B cell (primary cell): ENCODE results near the gene SUCLG2. TPM values are rescaled to one million over a fixed set of nuclear protein-coding genes. Genes with fewer than 3 reads are reported as not detected.

Experiments
- ATAC-seq: fragments of 200-7000 bp; cut with Tn5 transposase; one replicate; pipeline ENCODE4 v1.10.0; 2021; ENCODE audit warnings: low read depth, mild to moderate bottlenecking, moderate number of reproducible peaks, moderate library complexity
- CTCF ChIA-PET: fragments of 350-600 bp; sonication (Branson Sonifier 250); formaldehyde crosslinking; loops from one replicate; lab custom pipeline; 2021; ENCODE audit warnings: antibody characterized with exemption, inconsistent platforms; lab: Charles Lee
- POLR2A ChIA-PET: fragments of 350-600 bp; sonication (Branson Sonifier 250); formaldehyde crosslinking; loops from one replicate; lab custom pipeline; 2021; ENCODE audit warnings: antibody characterized with exemption; lab: Charles Lee
- DNase-seq: peaks from one replicate; pipeline ENCODE4 v3.0.0; 2013
- H2AFZ ChIP-seq: 2 replicates; pipeline ENCODE4 v1.6.1; 2012; ENCODE audit warnings: mild to moderate bottlenecking, low read depth, low read length; ENCODE audit not compliant: insufficient read depth, poor library complexity, severe bottlenecking
- H3K27ac ChIP-seq, 2 donors: 1 replicate in 1 of 2; 2 replicates in 1 of 2; pipeline ENCODE4 v1.5.1; 2012 to 2013; ENCODE audit warnings: low read length in 2 of 2, mild to moderate bottlenecking in 2 of 2, moderate library complexity in 1 of 2
- H3K27me3 ChIP-seq, 4 experiments: fragments of 200-600 bp in 1 of 4; sonication (generic) in 1 of 4; replicated peaks in 1 of 4; 1 replicate in 2 of 4; 2 replicates in 2 of 4; pipeline versions ENCODE4 v1.6.1 to v1.7.0; 2013 to 2016; ENCODE audit warnings: low read length in 3 of 4, mild to moderate bottlenecking in 2 of 4, mixed read lengths in 1 of 4, moderate library complexity in 1 of 4; ENCODE audit not compliant: insufficient read depth in 4 of 4, control insufficient read depth in 3 of 4; ENCODE audit errors: control extremely low read depth in 1 of 4
- H3K36me3 ChIP-seq, 2 experiments: replicated peaks in 1 of 2; 1 replicate in 1 of 2; 2 replicates in 1 of 2; pipeline versions ENCODE4 v1.6.1 to v1.7.1; 2013; ENCODE audit warnings: low read length in 1 of 2; ENCODE audit not compliant: insufficient read depth in 2 of 2, control insufficient read depth in 1 of 2; ENCODE audit errors: control extremely low read depth in 1 of 2, extremely low read depth in 1 of 2
- H3K4me1 ChIP-seq, 2 donors: fragments of 200-600 bp in 1 of 2; sonication (generic) in 1 of 2; 1 replicate in 1 of 2; 2 replicates in 1 of 2; pipeline versions ENCODE4 v1.5.1 to v1.6.1; 2013 to 2017; ENCODE audit warnings: low read length in 2 of 2; ENCODE audit not compliant: control insufficient read depth in 2 of 2, insufficient read depth in 2 of 2
- H3K4me2 ChIP-seq: replicated peaks from 2 replicates; pipeline ENCODE3; 2012; ENCODE audit warnings: mild to moderate bottlenecking, low read depth, low read length; ENCODE audit not compliant: poor library complexity, severe bottlenecking
- H3K4me3 ChIP-seq, 5 experiments: fragments of 200-600 bp in 1 of 5; sonication (generic) in 1 of 5; 1 replicate in 3 of 5; 2 replicates in 2 of 5; pipeline versions ENCODE4 v1.5.1 to v1.7.0; 2011 to 2016; ENCODE audit warnings: low read length in 4 of 5, mild to moderate bottlenecking in 4 of 5, low read depth in 2 of 5, control low read depth in 1 of 5, moderate library complexity in 1 of 5; ENCODE audit not compliant: insufficient read depth in 1 of 5; ENCODE audit errors: control extremely low read depth in 1 of 5, extremely low read depth in 1 of 5
- H3K79me2 ChIP-seq: fragments of 200-600 bp; sonication (generic); one replicate; pipeline ENCODE4 v1.6.0; 2016; ENCODE audit warnings: low read length; ENCODE audit not compliant: control insufficient read depth, insufficient read depth
- H3K9ac ChIP-seq: fragments of 200-600 bp; sonication (generic); 2 replicates; pipeline ENCODE4 v1.6.1; 2017; ENCODE audit warnings: mild to moderate bottlenecking, low read length, moderate library complexity
- H3K9me3 ChIP-seq, 3 donors: one replicate each; pipeline versions ENCODE4 v1.6.1 to v1.7.1; 2013; ENCODE audit warnings: low read length in 2 of 3; ENCODE audit not compliant: control insufficient read depth in 2 of 3, insufficient read depth in 1 of 3; ENCODE audit errors: control extremely low read depth in 1 of 3
- H4K20me1 ChIP-seq: 2 replicates; pipeline ENCODE4 v1.6.0; 2012; ENCODE audit warnings: mild to moderate bottlenecking, low read length; ENCODE audit not compliant: insufficient read depth, control insufficient read depth, poor library complexity, severe bottlenecking
- H3K27ac Mint-ChIP-seq: one replicate; pipeline ENCODE4 v1.8.0; 2021; ENCODE audit warnings: mixed read lengths
- H3K27me3 Mint-ChIP-seq: one replicate; pipeline ENCODE4 v1.8.0; 2021; ENCODE audit warnings: mixed read lengths
- H3K4me1 Mint-ChIP-seq: one replicate; pipeline ENCODE4 v1.8.0; 2021; ENCODE audit warnings: mixed read lengths
- H3K4me3 Mint-ChIP-seq: one replicate; pipeline ENCODE4 v1.8.0; 2021; ENCODE audit warnings: mixed read lengths
- H3K9me3 Mint-ChIP-seq: one replicate; pipeline ENCODE4 v1.8.0; 2022; ENCODE audit warnings: mixed read lengths; ENCODE audit not compliant: insufficient read depth
- CTCF ChIP-seq: fragments of 200-600 bp; IDR thresholded peaks from one replicate; pipeline ENCODE4 v1.8.0; 2022; ENCODE audit warnings: antibody characterized with exemption, mild to moderate bottlenecking
- EZH2 ChIP-seq: IDR thresholded peaks from 2 replicates; pipeline ENCODE4 v1.6.1; 2012; ENCODE audit warnings: borderline replicate concordance, low read depth, mild to moderate bottlenecking, moderate library complexity, low read length; ENCODE audit not compliant: insufficient read depth, poor library complexity, severe bottlenecking
- WGBS: methylation state at CpG from one replicate; pipeline ENCODE4 v1.1.5; 2013; ENCODE audit warnings: missing lambda C conversion rate; ENCODE audit not compliant: insufficient coverage; 5-methylcytosine and 5-hydroxymethylcytosine counted together
- intact Hi-C: fragments of 100-400 bp; cut with micrococcal nuclease; formaldehyde crosslinking; loops from one replicate; pipeline ENCODE4 v1.10.0; 2022
- polyA plus RNA-seq: library from polyadenylated mRNA; depleted of rRNA; stranded (reverse); fragments of >200 nt; gene quantifications from 2 replicates; pipeline ENCODE4 v1.2.3, GENCODE V29; 2012
- total RNA-seq, 2 donors: library from RNA; stranded (reverse); fragments of 120-200 nt in 1 of 2; gene quantifications; 1 replicate in 1 of 2; 2 replicates in 1 of 2; pipeline versions ENCODE4 v1.2.3 to v1.2.4, GENCODE V29; 2013 to 2022

The SUCLG2 gene
- total and polyA plus RNA-seq, 2 donors (not counting 1 experiment from before 2014, with no cell fraction given) = 9.1 to 35.8 TPM

- POLR2A ChIA-PET = no interaction called here
- H3K4me2 ChIP-seq = no peak overlapping the region
- DNase-seq = no peak
- H2AFZ ChIP-seq = no peak overlapping the region
- H3K27me3 ChIP-seq = no peaks in the 10 kb centered on the region
- intact Hi-C loops = no loop called here
- no peak for TF ChIP-seq EZH2
- no peak for TF ChIP-seq CTCF
- Mint-ChIP-seq H3K27ac (no peak overlapping the region), H3K27me3 (no peaks in the 10 kb centered on the region), H3K9me3 (peaks cover 2% of the 10 kb centered on the region), H3K4me3 (no peak overlapping the region), H3K4me1 (no peaks in the 10 kb centered on the region)
- no peak for ATAC-seq
- no peaks in the 10 kb centered on the region for H3K79me2 ChIP-seq
- CTCF ChIA-PET = no interaction called here
- no peaks in the 10 kb centered on the region for H3K4me1 ChIP-seq
- no peaks in the 10 kb centered on the region for H4K20me1 ChIP-seq
- H3K4me3 ChIP-seq = no peak overlapping the region
- H3K27ac ChIP-seq = no peak overlapping the region
- peaks cover 2 to 24% of the 10 kb centered on the region in 2 experiments for H3K36me3 ChIP-seq
- no peak overlapping the region for H3K9ac ChIP-seq
- peaks cover 0 to 13% (median 5%) of the 10 kb centered on the region in 3 donors for H3K9me3 ChIP-seq
Observed at GRCh38 chr3:67419779-67420178, 234.6 kb downstream of the SUCLG2 start.

DNA sequence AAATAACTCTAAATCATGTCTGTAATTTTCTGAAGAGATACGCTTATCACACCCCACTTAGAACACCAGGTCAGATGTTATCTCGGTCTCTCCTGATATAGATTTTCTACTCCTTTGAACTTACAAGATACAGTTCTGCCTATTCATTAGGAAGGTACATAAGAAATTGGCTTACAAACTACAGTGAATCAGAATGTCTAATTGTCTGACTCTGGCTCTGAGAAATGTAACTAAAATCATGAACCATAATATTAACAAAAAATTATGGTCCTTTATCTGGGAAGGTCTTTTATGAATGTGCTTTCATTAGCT lies 235.2 kb downstream of the SUCLG2 start:
- no CpG with 5 or more reads among the region's 2 CpGs for WGBS
- Histone ChIP-seq H3K4me2 (no peak overlapping the region), H3K4me1 (no peaks in the 10 kb centered on the region), H3K36me3 (peaks cover 2 to 21% of the 10 kb centered on the region in 2 experiments), H2AFZ (no peak overlapping the region), H3K27ac (no peak overlapping the region), H3K79me2 (no peaks in the 10 kb centered on the region), H3K27me3 (no peaks in the 10 kb centered on the region), H3K4me3 (no peak overlapping the region), H3K9me3 (peaks cover 0 to 13% (median 4%) of the 10 kb centered on the region in 3 donors), H3K9ac (no peak overlapping the region), H4K20me1 (no peaks in the 10 kb centered on the region)
- POLR2A ChIA-PET = no interaction called here
- TF ChIP-seq CTCF (no peak), EZH2 (no peak)
- Mint-ChIP-seq H3K27ac (no peak overlapping the region), H3K4me3 (no peak overlapping the region), H3K27me3 (no peaks in the 10 kb centered on the region), H3K4me1 (no peaks in the 10 kb centered on the region), H3K9me3 (peaks cover 2% of the 10 kb centered on the region)
- DNase-seq (no peak), ATAC-seq (no peak)
- intact Hi-C loops = no loop called here
- CTCF ChIA-PET = no interaction called here
